Nephron progenitor cell (in vitro differentiated cells): ENCODE results near the gene GOLT1B.

Experiments
- DNase-seq: peaks from one replicate; pipeline ENCODE4 v3.0.0; 2021
- H3K27ac Mint-ChIP-seq: 2 replicates; pipeline ENCODE4 v1.8.0; 2021; ENCODE audit warnings: mild to moderate bottlenecking, moderate library complexity, mixed read lengths
- H3K27me3 Mint-ChIP-seq: 2 replicates; pipeline ENCODE4 v1.8.0; 2021; ENCODE audit warnings: mild to moderate bottlenecking, low read depth, mixed read lengths; ENCODE audit not compliant: poor library complexity
- H3K36me3 Mint-ChIP-seq: 2 replicates; pipeline ENCODE4 v1.8.0; 2021; ENCODE audit warnings: low read depth, mixed read lengths
- H3K4me1 Mint-ChIP-seq: 2 replicates; pipeline ENCODE4 v1.8.0; 2021; ENCODE audit warnings: mixed read lengths
- H3K4me3 Mint-ChIP-seq: 2 replicates; pipeline ENCODE4 v1.8.0; 2021; ENCODE audit warnings: mild to moderate bottlenecking, moderate library complexity, mixed read lengths
- H3K9me3 Mint-ChIP-seq: 2 replicates; pipeline ENCODE4 v1.8.0; 2021; ENCODE audit warnings: mild to moderate bottlenecking, moderate library complexity, mixed read lengths
- TF ChIP-seq, protein P1 (sequence below): fragments of 200-600 bp; sonication (generic); IDR thresholded peaks from 2 replicates; pipeline ENCODE4 v1.5.0; 2021; ENCODE audit warnings: antibody characterized with exemption

The GOLT1B gene

DNA sequence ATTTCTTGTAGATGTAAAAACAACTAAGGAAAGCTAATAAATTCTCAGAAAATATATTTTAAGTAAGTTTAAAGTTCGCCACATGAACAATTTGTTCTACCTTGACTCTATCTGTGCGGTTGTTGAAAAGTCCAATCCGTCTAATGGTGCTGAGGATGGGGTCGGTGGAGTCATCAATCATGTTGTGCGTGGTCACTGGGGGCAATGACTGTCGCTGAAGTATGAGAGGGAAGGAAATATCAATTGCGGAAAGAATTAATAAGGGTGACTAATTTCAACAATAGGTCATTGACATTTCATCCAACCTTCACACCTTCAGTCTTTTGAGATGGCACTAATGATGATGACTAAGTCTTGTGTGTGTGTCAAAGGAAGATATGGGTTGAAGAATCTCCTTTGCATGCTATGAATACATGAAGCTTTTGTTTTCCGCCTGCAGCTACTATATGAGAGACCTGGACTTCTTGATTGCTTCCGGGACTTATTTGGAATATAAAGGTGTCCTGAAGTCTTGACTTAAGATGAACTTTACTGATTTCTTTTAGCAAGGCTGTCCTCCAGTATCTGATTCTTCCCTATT, 56.6 kb downstream of the GOLT1B start:
- TF ChIP-seq, protein P1, sequence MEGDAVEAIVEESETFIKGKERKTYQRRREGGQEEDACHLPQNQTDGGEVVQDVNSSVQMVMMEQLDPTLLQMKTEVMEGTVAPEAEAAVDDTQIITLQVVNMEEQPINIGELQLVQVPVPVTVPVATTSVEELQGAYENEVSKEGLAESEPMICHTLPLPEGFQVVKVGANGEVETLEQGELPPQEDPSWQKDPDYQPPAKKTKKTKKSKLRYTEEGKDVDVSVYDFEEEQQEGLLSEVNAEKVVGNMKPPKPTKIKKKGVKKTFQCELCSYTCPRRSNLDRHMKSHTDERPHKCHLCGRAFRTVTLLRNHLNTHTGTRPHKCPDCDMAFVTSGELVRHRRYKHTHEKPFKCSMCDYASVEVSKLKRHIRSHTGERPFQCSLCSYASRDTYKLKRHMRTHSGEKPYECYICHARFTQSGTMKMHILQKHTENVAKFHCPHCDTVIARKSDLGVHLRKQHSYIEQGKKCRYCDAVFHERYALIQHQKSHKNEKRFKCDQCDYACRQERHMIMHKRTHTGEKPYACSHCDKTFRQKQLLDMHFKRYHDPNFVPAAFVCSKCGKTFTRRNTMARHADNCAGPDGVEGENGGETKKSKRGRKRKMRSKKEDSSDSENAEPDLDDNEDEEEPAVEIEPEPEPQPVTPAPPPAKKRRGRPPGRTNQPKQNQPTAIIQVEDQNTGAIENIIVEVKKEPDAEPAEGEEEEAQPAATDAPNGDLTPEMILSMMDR, result no peak
- H3K27me3 Mint-ChIP-seq, result no peaks in the 10 kb centered on the region
- H3K4me3 Mint-ChIP-seq, result no peak overlapping the region
- no peaks in the 10 kb centered on the region for H3K36me3 Mint-ChIP-seq
- no peaks in the 10 kb centered on the region for H3K4me1 Mint-ChIP-seq
- no peak for DNase-seq
- no peak overlapping the region for H3K27ac Mint-ChIP-seq
- no peaks in the 10 kb centered on the region for H3K9me3 Mint-ChIP-seq

DNA sequence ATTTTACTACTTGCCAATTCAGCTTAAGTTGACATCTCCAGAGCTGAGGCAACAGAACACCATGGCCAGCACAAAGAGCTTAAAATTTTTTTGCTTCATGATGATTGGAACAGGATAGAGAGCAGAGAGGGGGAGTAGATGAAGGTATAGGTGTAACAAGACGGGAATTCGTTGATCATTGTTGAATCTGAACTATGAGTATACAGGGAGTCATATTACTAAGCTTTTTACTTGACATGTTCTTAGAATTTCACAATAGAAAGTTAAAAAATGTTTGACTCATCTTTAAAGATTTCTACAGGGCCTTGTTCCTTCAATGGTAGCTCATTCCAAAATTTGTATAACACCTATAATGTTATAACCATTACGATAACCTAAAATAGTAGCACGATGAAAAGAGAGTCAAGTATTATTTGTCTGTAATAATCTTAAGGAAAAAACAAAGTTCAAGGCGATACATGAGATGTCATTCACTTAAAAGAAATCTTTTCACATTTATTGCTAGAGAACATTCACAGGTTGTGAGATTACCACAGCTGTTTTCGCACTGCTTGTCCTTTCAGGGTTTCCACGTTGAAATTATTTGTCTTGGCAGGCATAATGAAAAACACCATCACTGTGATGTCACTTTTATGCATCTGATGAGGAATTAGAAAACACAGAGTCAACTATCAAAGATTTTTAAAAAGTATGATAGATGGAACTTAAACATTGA, 58.4 kb downstream of the GOLT1B start:
- Mint-ChIP-seq H3K27ac (no peak overlapping the region), H3K36me3 (no peaks in the 10 kb centered on the region), H3K9me3 (no peaks in the 10 kb centered on the region), H3K4me3 (no peak overlapping the region), H3K4me1 (no peaks in the 10 kb centered on the region), H3K27me3 (no peaks in the 10 kb centered on the region)
- TF ChIP-seq, protein P1, result no peak
- DNase-seq, result no peak

DNA sequence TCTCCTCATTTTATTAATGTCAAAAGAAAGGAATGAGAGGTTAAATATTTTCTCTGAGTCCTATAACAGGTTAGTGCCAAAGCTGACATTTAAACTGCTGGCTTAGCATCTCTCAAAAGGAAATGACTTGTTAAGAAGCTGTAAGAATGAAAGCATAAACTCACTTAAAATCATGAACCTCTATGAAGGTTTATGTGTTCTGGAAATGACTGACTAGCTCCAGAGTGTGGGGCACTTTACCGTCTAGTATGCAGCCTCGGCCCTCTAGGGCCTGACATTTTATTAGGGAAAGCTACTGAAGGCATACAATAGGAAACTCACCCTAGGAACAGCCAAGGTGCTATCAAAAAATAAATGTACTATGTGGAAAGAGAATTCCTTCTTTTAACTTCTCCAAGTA, 59.6 kb downstream of the GOLT1B start:
- Mint-ChIP-seq H3K27me3 (no peaks in the 10 kb centered on the region), H3K27ac (no peak overlapping the region), H3K4me3 (no peak overlapping the region), H3K36me3 (no peaks in the 10 kb centered on the region), H3K4me1 (no peaks in the 10 kb centered on the region), H3K9me3 (no peaks in the 10 kb centered on the region)
- TF ChIP-seq, protein P1, result no peak
- DNase-seq, result no peak

DNA sequence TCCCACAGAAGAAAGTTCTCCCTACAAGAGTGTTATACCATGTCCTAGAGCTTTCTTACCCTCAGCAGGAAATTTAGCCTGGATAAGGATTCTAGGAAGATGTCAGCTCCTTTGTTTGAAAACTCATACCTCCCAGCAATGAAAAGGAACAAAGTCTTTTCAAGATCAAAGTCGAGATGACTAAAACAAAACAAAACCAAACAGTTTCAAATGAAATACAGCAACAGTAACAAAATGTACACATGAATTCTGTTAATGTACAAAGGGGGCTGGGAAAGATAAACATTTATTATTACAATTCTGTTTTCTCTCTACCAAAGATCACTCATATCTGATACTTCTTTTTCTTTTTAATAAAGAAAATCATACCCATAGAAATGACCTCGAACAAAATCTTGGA, 61.3 kb downstream of the GOLT1B start:
- Mint-ChIP-seq H3K36me3 (no peaks in the 10 kb centered on the region), H3K4me3 (no peak overlapping the region), H3K27me3 (no peaks in the 10 kb centered on the region), H3K4me1 (no peaks in the 10 kb centered on the region), H3K27ac (no peak overlapping the region), H3K9me3 (no peaks in the 10 kb centered on the region)
- TF ChIP-seq, protein P1, result no peak
- no peak for DNase-seq

DNA sequence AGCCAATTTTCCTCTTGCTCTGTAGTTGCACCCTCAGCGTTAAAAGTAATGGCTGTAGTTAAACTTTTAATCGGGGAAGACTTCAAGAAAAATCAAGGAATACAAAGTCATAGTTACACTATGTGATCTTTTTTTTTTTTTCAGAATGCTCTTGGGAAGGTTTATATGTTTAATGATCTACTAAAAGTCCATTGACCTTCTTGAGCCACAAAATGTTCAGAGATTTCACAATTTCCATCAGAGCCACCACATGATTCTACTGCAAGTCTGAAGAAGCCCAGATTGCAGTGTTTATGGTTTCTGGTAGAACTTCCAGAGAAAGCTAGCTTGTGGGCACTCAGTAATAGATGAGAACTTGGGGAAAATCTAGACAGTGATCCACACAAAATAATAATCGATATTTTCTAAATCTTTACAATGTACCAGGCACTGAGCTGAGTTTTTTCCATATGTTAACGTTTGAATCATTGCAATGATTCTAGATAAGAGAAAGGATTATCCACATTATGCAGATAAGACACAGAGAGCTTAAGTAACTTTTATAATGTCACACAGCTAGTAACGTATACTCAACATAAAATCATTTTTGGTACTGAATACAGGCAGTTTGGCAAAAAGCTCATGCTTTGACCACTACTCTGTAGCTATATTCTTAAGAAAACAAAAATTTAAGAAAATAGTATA, 64.8 kb downstream of the GOLT1B start:
- TF ChIP-seq, protein P1, result no peak
- no peak for DNase-seq
- H3K36me3 Mint-ChIP-seq, result no peaks in the 10 kb centered on the region
- no peaks in the 10 kb centered on the region for H3K27me3 Mint-ChIP-seq
- H3K27ac Mint-ChIP-seq, result no peak overlapping the region
- no peaks in the 10 kb centered on the region for H3K4me1 Mint-ChIP-seq
- no peak overlapping the region for H3K4me3 Mint-ChIP-seq
- no peaks in the 10 kb centered on the region for H3K9me3 Mint-ChIP-seq
